ENCODE results near the gene XRN2.

- TF ChIP-seq CTCF (IDR thresholded peaks at IDR 0.05 in 8 of 11, conservative IDR thresholded peaks at IDR 0.05 in 3 of 11) (no peak), POLR2A (IDR thresholded peaks at IDR 0.05) (no peak)
These were observed 19.1 kb downstream of the XRN2 start for GRCh38 chr20:21322083-21322710.
